Fibroblast of lung (primary cell): ENCODE data around the gene SYT17.

ENCODE experiments used
- CTCF ChIP-seq, 2 donors: IDR thresholded peaks in 1 of 2; conservative IDR thresholded peaks in 1 of 2; 1 replicate in 1 of 2; 2 replicates in 1 of 2; pipeline ENCODE4 v1.5.1; 2011 to 2012; ENCODE audit warnings: low read length in 2 of 2, control low read depth in 1 of 2, inconsistent platforms in 1 of 2, low read depth in 1 of 2, mild to moderate bottlenecking in 1 of 2
- EZH2 ChIP-seq: IDR thresholded peaks from 2 replicates; pipeline ENCODE4 v1.5.1; 2012; ENCODE audit warnings: low read length, control low read depth, mild to moderate bottlenecking; ENCODE audit errors: missing control alignments

GRCh38 chr16:19254611-19255010 is 86.6 kb downstream of the SYT17 start:
- no peak for TF ChIP-seq CTCF (conservative IDR thresholded peaks at IDR 0.05 in 1 of 2, IDR thresholded peaks at IDR 0.05 in 1 of 2; ENCODE audit: low read depth in 1 of 2, low read length in 2 of 2)
- no peak for TF ChIP-seq EZH2
